SW 1271 (cell line): ENCODE results near the gene PPP1R15A.
A peak's percentile ranks its signal among the peaks of the same experiment; 100 is the strongest.
"Not testable (repeated sequence)": the region's sequence is repeated elsewhere in the genome, so short reads cannot be mapped to it uniquely, and the experiment has no call there.

Experiments used
- DNase-seq, 2 experiments: peaks; one replicate each; lab custom pipeline; 2025; lab: John Stamatoyannopoulos, UW

PPP1R15A gene

GRCh38 chr19:48859711-48860572 lies 12.3 kb upstream of the PPP1R15A start:
- no peak for DNase-seq

DNA sequence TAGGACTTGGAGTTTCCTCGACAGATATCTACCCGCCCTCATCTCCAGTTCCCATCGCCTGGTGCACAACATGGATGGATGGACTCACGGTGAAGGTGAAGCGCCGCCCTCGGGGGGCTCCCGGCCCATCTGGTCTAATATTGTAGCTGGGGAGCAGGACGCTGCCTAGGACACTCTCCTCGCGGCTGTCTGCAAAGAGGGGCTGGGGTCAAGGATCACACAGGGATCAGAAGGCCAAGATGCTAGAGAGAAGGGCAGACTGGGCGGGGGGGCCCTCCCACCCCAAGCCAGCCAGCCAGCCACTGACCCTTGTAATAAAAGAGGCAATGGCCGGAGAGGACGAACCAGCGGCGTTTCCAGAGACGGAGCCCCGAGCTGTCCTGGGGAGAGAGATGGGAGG lies 10.9 kb upstream of the PPP1R15A start:
- DNase-seq = no peak

DNA sequence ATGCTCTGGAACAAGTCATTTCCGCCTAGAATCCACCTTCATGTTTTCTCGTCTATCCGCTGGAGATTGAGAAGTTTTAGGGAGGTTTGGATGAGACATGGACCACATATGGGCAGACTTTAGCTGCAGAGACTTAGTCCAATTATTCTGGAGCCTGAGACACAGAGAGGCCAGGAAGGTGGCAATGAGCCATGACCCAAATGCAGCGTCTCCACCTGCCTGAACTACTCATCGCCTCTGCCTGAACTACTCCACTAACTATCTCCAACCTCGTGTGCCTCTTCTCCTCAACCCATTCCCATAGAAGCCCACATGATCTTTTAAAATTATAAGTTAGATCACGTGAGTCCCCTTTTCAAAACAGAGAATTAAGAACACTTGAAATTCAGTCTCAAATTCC lies 9.4 kb upstream of the PPP1R15A start:
- DNase-seq = no peak

DNA sequence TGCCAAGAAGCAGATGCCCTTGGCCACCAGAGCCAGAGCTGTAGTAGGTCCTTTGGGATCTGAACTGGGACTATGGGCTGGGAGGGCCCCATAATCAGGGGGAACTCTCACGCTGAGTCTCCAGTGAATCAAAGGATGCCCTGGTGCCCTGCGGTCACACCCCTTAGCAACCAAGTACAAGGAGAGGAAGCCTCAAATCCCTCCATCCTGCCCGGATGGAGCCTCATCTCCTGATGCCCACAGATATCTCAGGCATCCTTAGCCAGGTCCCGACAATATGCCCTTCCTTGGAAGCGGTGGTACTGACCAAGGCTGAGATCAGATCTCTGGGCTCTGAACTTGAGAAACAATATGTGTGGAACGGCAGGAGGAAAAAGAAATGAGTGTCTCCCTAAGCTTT lies 5.5 kb upstream of the PPP1R15A start:
- DNase-seq = no peak

DNA sequence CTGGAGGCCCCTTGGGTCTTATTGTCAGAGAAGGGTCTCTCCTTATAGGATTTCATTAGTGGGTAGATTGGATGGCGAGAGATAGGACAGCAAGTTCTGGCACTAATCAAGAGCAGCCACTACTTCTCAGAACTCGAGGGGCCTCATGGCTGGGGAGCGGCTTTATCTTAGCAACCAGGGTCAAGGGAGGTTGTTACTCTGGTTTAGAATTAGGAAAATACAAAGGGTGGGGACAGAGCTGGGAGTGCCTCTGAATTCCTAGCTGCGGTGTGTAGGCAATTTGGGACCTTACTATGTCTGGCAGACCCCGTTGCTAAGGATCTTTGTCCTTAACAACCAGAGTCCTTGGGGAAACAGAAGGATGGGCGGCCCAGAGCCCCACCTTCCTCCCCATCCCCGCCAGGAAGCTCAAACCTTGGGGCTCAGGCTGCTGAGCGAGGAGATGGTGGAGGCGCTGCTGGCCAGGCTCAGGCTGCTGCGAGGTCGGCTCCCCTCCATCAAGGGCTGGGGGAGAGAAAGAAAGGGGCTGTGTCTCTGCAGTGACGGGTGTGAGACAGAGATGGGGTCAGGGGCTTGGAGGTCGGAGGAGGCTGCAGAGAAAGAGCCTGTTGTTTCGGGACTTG lies 5.0 kb upstream of the PPP1R15A start:
- DNase-seq = no peak

DNA sequence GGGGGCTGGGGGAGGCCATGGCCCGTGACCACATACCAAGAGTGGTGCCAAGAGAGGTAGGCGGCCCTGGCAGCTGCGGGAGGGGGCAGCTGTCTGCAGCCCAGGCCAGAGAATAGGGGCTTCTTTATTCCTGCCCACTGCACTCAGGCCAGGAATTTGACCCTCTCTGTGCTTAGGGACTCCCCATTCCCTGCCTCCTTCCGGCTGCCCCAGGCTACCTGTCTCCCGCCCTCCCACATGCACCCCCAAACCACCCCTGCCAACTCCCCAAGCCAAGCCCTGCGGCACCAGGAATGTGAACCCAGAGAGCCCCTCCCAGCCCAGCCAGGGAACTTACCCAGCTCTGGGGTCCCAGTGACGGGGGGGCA lies 4.5 kb upstream of the PPP1R15A start:
- no peak for DNase-seq

DNA sequence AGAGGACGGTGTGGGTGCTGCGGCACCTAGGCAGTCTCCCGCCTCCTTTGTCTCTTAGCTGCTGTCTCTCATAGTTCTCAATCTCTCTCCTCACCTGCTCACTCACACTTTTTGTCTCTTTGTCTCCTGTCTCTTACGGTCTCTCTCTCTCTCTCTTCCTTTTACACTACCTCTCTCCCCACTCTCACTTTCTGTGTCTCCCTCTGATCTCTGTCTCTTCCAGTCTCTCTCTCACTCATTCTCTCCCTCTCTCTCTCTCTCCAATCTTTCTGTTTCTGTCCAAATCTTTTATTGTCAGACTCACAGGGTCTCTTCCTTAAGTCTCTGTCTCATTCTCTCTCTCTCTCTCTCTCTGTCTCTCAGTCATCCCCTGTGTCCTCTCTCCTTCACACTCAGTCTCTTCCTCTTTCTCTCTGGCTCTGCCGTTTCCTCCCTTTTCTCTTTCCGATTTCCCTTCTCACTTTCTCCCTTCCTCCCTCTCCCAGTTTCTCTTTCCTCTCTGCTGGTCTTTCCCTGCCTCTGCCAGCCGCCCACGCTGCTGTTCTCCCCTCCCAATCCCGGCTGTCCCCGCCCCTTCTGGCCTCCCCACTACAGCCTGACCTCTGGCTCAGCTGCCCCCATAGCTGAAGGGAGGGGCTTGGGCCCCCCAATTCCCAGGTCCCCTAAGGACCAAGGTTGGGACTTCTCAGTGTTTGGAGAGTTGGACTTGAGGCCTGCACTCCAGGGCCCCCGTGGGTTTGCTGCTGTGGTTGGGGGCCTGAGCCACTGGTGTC lies 3.9 kb upstream of the PPP1R15A start, which contains the start of gene PLEKHA4:
PLEKHA4 (minus strand) TSS at position 504 of the 773 bp plus-strand sequence. CDS start 997 bp downstream, outside the sequence.
- DNase-seq = no peak

DNA sequence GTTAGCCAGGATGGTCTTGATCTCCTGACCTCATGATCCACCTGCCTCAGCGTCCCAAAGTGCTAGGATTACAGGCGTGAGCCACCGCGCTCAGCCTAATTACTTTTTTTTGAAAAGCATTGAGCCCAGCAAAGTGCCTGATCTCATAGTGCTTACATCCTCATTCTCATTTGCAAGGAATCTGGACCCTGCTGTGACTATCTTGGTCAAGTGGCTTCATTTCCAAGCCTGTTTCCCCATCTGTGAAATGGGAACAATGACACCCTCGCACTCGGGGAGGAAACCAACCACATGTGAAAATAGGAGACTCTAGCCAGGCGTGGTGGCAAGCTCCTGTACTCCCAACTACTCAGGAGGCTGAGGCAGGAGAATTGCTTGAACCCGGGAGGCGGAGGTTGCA lies 2.2 kb upstream of the PPP1R15A start:
- DNase-seq = no peak

- not testable (repeated sequence) for DNase-seq
Measured at GRCh38 chr19:48871471-48872181, 595 bp upstream of the PPP1R15A start.

DNA sequence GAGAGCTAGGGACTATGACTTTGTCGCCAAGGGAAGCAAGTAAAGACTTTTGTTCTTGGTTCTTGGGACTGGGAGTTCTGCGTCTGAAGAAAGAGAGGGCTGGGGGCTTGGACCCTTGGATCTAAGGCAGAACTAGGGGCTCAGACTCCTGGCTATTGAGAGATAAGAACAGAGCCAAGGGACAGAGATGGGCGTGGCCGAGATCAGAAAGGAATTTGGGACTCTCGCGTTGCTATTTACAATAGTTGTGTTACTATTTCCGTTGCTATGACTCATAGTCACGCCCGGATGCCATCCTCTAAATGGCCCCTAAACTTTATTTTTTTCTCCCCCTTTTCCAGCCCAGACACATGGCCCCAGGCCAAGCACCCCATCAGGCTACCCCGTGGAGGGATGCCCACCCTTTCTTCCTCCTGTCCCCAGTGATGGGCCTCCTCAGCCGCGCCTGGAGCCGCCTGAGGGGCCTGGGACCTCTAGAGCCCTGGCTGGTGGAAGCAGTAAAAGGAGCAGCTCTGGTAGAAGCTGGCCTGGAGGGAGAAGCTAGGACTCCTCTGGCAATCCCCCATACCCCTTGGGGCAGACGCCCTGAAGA lies 759 bp downstream of the PPP1R15A start:
- DNase-seq = peak; percentile 85 to 93

DNA sequence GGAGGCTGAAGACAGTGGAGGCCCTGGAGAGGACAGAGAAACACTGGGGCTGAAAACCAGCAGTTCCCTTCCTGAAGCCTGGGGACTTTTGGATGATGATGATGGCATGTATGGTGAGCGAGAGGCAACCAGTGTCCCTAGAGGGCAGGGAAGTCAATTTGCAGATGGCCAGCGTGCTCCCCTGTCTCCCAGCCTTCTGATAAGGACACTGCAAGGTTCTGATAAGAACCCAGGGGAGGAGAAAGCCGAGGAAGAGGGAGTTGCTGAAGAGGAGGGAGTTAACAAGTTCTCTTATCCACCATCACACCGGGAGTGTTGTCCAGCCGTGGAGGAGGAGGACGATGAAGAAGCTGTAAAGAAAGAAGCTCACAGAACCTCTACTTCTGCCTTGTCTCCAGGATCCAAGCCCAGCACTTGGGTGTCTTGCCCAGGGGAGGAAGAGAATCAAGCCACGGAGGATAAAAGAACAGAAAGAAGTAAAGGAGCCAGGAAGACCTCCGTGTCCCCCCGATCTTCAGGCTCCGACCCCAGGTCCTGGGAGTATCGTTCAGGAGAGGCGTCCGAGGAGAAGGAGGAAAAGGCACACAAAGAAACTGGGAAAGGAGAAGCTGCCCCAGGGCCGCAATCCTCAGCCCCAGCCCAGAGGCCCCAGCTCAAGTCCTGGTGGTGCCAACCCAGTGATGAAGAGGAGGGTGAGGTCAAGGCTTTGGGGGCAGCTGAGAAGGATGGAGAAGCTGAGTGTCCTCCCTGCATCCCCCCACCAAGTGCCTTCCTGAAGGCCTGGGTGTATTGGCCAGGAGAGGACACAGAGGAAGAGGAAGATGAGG lies 1.5 kb downstream of the PPP1R15A start:
- DNase-seq = peak in 1 of 2 experiments; percentile 51

DNA sequence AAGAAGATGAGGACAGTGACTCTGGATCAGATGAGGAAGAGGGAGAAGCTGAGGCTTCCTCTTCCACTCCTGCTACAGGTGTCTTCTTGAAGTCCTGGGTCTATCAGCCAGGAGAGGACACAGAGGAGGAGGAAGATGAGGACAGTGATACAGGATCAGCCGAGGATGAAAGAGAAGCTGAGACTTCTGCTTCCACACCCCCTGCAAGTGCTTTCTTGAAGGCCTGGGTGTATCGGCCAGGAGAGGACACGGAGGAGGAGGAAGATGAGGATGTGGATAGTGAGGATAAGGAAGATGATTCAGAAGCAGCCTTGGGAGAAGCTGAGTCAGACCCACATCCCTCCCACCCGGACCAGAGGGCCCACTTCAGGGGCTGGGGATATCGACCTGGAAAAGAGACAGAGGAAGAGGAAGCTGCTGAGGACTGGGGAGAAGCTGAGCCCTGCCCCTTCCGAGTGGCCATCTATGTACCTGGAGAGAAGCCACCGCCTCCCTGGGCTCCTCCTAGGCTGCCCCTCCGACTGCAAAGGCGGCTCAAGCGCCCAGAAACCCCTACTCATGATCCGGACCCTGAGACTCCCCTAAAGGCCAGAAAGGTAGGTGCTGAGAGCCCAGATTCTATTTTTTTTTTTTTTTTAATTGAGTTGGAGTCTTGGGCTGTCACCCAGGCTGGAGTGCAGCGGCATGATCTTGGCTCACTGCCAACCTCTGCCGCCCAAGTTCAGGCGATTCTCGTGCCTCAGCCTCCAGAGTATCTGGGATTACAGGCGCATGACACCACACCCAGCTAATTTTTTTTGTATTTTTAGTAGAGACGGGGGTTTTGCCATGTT lies 2.3 kb downstream of the PPP1R15A start:
- peak in 1 of 2 experiments; percentile 24 for DNase-seq

- not testable (repeated sequence) for DNase-seq
Measured at GRCh38 chr19:48876043-48876981, 4.1 kb downstream of the PPP1R15A start.

GRCh38 chr19:48877855-48878195 lies 5.6 kb downstream of the PPP1R15A start:
- no peak for DNase-seq

DNA sequence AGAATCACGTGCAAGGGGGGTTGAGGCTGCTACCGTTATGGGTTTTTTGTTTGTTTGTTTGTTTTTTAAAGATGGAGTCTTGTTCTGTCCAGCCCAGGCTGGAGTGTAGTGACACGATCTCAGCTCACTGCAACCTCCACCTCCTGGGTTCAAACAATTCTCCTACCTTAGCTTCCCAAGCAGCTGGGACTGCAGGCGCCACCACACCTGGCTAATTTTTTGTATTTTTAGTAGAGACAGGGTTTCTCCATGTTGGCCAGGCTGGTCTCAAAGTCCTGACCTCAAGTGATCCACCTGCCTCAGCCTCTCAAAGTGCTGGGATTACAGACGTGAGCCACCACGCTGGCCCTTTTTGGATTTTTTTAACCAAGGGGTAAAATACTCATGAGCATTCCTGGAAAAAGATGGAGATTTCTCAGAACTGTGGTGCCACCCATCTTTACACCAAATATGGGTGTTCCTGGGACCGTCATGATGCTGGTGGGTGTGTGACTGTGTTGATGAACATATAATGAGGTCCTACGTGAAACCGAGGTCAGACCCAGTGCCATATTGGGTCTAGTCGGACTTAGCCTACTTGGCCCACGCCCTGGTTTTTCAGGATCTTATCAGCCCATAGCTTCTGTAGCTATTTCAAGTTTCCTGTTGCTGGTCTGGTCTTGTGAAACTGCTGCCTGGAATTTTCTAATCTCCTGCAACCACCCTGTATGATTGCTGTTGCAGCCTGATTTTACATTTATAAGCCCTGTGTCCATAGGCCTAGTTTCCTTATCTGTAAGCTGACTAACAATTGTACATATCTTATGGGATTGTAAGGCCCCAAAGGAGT lies 6.2 kb downstream of the PPP1R15A start:
- DNase-seq = no peak

DNA sequence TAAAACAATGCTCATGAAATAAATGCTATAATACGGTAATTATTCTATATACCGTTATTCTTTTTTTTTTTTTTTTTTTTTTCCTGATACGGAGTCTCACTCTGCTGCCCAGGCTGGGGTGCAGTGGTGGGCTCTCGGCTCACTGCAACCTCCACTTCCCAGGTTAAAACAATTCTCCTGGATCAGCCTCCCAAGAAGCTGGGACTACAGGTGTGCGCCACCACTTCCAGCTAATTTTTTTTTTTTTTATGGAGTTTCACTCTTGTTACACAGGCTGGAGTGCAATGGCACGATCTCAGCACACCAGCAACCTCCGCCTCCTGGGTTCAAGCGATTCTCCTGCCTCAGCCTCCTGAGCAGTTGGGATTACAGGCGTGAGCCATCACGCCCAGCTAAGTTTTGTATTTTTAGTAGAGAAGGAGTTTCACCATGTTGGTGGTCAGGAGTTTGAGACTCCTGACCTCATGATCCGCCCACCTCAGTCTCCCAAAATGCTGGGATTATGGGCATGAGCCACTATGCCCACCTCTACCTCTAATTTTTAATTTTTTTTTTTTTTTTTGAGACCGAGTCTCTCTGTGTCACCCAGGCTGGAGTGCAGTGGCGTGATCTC lies 6.9 kb downstream of the PPP1R15A start:
- DNase-seq = no peak

GRCh38 chr19:48879696-48880095 lies 7.5 kb downstream of the PPP1R15A start:
- DNase-seq = not testable (repeated sequence)
